ENCODE measurements around the gene SERHL2. TPM values are rescaled to one million over a fixed set of nuclear protein-coding genes. Genes with fewer than 3 reads are reported as not detected.
A peak's percentile ranks its signal among the peaks of the same experiment; 100 is the strongest.

Gene SERHL2
- total RNA-seq, 1 experiment from 2014 or later: 1.1 TPM

- TF ChIP-seq CDX4 (CRISPR knock-in tag; IDR thresholded peaks at IDR 0.05; ENCODE audit: borderline replicate concordance) (peak; percentile 97), E2F4 (CRISPR knock-in tag; IDR thresholded peaks at IDR 0.05; ENCODE audit: borderline replicate concordance, low read depth) (0 out of 2 replicates have a peak, but pooled peaks have one; percentile 66), RELA (CRISPR knock-in tag; IDR thresholded peaks at IDR 0.05; ENCODE audit: borderline replicate concordance) (peak; percentile 87), IRF2 (CRISPR knock-in tag; IDR thresholded peaks at IDR 0.05; ENCODE audit: borderline replicate concordance, low read depth) (no peak), ELF4 (CRISPR knock-in tag; IDR thresholded peaks at IDR 0.05; ENCODE audit: low read depth) (no peak; the same call in 1 of the 2 replicates), TCF7 (CRISPR knock-in tag; IDR thresholded peaks at IDR 0.05; ENCODE audit: low read depth) (no peak), NR1H2 (CRISPR knock-in tag; IDR thresholded peaks at IDR 0.05) (peak; percentile 88), ZBTB21 (CRISPR knock-in tag; IDR thresholded peaks at IDR 0.05; ENCODE audit: borderline replicate concordance) (peak; percentile 85), CREB1 (CRISPR knock-in tag; IDR thresholded peaks at IDR 0.05) (peak; percentile 90; the same call in 1 of the 2 replicates), SP1 (CRISPR knock-in tag; conservative IDR thresholded peaks at IDR 0.05) (peak; percentile 67; the same call in 1 of the 2 replicates), FOXP1 (CRISPR knock-in tag; IDR thresholded peaks at IDR 0.05; ENCODE audit: borderline replicate concordance) (peak; percentile 91), GABPB1 (CRISPR knock-in tag; IDR thresholded peaks at IDR 0.05) (peak; percentile 73), ZNF138 (CRISPR knock-in tag; conservative IDR thresholded peaks at IDR 0.05) (peak; percentile 78; the same call in 1 of the 2 replicates), OVOL2 (CRISPR knock-in tag; IDR thresholded peaks at IDR 0.05; ENCODE audit: borderline replicate concordance) (peak; percentile 93; the same call in 1 of the 2 replicates), ZNF532 (CRISPR knock-in tag; IDR thresholded peaks at IDR 0.05; ENCODE audit: borderline replicate concordance) (peak; percentile 100), NR3C1 (CRISPR knock-in tag; conservative IDR thresholded peaks at IDR 0.05; ENCODE audit: low read depth) (0 out of 2 replicates have a peak, but pooled peaks have one; percentile 10), USF1 (CRISPR knock-in tag; IDR thresholded peaks at IDR 0.05) (peak; percentile 80), ZNF671 (CRISPR knock-in tag; IDR thresholded peaks at IDR 0.05) (peak; percentile 100), MLX (CRISPR knock-in tag; IDR thresholded peaks at IDR 0.05) (peak; percentile 96; the same call in 1 of the 2 replicates), FOXJ3 (CRISPR knock-in tag; IDR thresholded peaks at IDR 0.05; ENCODE audit: borderline replicate concordance) (peak; percentile 96), NFATC4 (CRISPR knock-in tag; IDR thresholded peaks at IDR 0.05) (peak; percentile 100), MYBL2 (CRISPR knock-in tag; IDR thresholded peaks at IDR 0.05) (peak; percentile 79; the same call in 1 of the 2 replicates), FOXK1 (CRISPR knock-in tag; IDR thresholded peaks at IDR 0.05) (peak; percentile 94), SMAD3 (CRISPR knock-in tag; IDR thresholded peaks at IDR 0.05; ENCODE audit: borderline replicate concordance) (peak; percentile 97)
- TF ChIP-seq, protein P1, sequence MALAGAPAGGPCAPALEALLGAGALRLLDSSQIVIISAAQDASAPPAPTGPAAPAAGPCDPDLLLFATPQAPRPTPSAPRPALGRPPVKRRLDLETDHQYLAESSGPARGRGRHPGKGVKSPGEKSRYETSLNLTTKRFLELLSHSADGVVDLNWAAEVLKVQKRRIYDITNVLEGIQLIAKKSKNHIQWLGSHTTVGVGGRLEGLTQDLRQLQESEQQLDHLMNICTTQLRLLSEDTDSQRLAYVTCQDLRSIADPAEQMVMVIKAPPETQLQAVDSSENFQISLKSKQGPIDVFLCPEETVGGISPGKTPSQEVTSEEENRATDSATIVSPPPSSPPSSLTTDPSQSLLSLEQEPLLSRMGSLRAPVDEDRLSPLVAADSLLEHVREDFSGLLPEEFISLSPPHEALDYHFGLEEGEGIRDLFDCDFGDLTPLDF (CRISPR knock-in tag; IDR thresholded peaks at IDR 0.05): peak; percentile 94
- TF ChIP-seq, protein P2, sequence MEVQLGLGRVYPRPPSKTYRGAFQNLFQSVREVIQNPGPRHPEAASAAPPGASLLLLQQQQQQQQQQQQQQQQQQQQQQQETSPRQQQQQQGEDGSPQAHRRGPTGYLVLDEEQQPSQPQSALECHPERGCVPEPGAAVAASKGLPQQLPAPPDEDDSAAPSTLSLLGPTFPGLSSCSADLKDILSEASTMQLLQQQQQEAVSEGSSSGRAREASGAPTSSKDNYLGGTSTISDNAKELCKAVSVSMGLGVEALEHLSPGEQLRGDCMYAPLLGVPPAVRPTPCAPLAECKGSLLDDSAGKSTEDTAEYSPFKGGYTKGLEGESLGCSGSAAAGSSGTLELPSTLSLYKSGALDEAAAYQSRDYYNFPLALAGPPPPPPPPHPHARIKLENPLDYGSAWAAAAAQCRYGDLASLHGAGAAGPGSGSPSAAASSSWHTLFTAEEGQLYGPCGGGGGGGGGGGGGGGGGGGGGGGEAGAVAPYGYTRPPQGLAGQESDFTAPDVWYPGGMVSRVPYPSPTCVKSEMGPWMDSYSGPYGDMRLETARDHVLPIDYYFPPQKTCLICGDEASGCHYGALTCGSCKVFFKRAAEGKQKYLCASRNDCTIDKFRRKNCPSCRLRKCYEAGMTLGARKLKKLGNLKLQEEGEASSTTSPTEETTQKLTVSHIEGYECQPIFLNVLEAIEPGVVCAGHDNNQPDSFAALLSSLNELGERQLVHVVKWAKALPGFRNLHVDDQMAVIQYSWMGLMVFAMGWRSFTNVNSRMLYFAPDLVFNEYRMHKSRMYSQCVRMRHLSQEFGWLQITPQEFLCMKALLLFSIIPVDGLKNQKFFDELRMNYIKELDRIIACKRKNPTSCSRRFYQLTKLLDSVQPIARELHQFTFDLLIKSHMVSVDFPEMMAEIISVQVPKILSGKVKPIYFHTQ (CRISPR knock-in tag; IDR thresholded peaks at IDR 0.05): peak; percentile 99
These were observed 61.5 kb downstream of the SERHL2 start (continued) for GRCh38 chr22:42615092-42615859.
